GM12892 (cell line): ENCODE data around the gene KIAA1328.

Experiments
- POLR2A ChIP-seq: IDR thresholded peaks from 2 replicates; pipeline ENCODE4 v1.6.1; 2011; ENCODE audit warnings: low read depth, low read length, control low read depth
- POLR2AphosphoS5 ChIP-seq: IDR thresholded peaks from 2 replicates; pipeline ENCODE4 v1.6.1; 2011; ENCODE audit warnings: low read depth, low read length, control low read depth
- TAF1 ChIP-seq: IDR thresholded peaks from 2 replicates; pipeline ENCODE4 v1.6.1; 2011; ENCODE audit warnings: low read depth, mild to moderate bottlenecking, control low read depth, low read length, borderline replicate concordance

DNA sequence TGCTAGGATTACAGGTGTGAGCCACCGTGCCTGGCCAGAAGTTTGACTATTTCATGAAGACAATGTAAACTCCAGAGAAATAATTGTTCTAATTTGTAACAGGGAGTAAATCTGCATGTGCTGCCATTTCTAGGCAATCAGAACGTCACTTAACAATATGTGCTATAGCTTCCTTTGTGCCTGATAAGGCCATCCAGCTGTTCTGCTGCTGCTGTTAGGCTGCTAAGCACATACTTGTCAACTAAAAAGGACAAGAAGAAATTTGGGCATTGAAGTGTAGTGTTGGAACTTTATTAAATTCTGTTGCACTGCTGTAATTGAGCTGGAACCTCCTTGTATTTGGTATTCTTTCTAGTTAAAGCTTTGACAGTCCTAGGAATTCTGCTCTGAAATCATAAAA, 57.1 kb downstream of the KIAA1328 start:
- no peak for TF ChIP-seq TAF1
- no peak for TF ChIP-seq POLR2AphosphoS5
- no peak for TF ChIP-seq POLR2A
